Testis (tissue), 2 donors: ENCODE data around the gene ADGRB3.

Experiments used
- POLR2A ChIP-seq: fragments of 450-650 bp; IDR thresholded peaks from one replicate; pipeline ENCODE4 v1.6.1; 2017; ENCODE audit warnings: antibody characterized with exemption, mild to moderate bottlenecking, moderate library complexity
- TF ChIP-seq, protein P1 (sequence below), 3 experiments: fragments of 450-650 bp in 2 of 3; fragments of 200-600 bp in 1 of 3; sonication (generic) in 1 of 3; IDR thresholded peaks; one replicate each; pipeline ENCODE4 v1.5.1; 2016 to 2019; ENCODE audit warnings: antibody characterized with exemption in 3 of 3, mild to moderate bottlenecking in 2 of 3, moderate library complexity in 1 of 3

DNA sequence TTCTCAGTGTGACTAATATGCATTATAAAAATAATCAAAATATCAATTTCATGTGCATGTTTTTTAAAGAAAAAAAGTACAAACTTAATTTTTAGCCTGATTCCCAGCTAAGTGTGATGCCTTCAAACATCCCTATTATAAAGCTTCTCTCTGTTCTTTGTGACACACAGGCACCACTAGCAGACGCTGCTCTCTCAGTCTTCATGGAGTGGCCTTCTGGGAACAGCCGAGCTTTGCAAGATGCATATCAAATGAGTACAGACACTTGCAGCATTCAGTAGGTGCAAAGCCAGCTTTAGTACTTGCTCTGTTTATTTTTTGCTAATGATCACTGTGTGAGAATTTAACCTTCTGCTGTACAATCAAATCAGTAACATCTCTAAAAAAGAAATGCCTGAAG is 340.0 kb downstream of the ADGRB3 start:
- TF ChIP-seq, protein P1, sequence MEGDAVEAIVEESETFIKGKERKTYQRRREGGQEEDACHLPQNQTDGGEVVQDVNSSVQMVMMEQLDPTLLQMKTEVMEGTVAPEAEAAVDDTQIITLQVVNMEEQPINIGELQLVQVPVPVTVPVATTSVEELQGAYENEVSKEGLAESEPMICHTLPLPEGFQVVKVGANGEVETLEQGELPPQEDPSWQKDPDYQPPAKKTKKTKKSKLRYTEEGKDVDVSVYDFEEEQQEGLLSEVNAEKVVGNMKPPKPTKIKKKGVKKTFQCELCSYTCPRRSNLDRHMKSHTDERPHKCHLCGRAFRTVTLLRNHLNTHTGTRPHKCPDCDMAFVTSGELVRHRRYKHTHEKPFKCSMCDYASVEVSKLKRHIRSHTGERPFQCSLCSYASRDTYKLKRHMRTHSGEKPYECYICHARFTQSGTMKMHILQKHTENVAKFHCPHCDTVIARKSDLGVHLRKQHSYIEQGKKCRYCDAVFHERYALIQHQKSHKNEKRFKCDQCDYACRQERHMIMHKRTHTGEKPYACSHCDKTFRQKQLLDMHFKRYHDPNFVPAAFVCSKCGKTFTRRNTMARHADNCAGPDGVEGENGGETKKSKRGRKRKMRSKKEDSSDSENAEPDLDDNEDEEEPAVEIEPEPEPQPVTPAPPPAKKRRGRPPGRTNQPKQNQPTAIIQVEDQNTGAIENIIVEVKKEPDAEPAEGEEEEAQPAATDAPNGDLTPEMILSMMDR (IDR thresholded peaks at IDR 0.05): no peak
- no peak for TF ChIP-seq POLR2A
